Natural killer cell treated with Interleukin-12 subunit alpha and Interleukin-12 subunit beta and Interleukin-15 and Interleukin-18, amount 100 ng/mL, for 72 hours (primary cell): Measurements from ENCODE around the gene OR9A2. TPM values are rescaled to one million over a fixed set of nuclear protein-coding genes. Genes with fewer than 3 reads are reported as not detected.
"Not testable (repeated sequence)": the region's sequence is repeated elsewhere in the genome, so short reads cannot be mapped to it uniquely, and the experiment has no call there.

Experiments used
- ATAC-seq, 2 donors: fragments of 150-1000 bp; cut with Tn5 transposase in 1 of 2; sonication (Bioruptor Pico), chemical (Tn5 transposase) in 1 of 2; 2 replicates each; pipeline ENCODE4 v1.10.0; 2021
- DNase-seq: peaks from one replicate; pipeline ENCODE4 v3.0.0; 2022; ENCODE audit warnings: low spot score
- H3K27ac Mint-ChIP-seq, 2 donors: 1 replicate in 1 of 2; 2 replicates in 1 of 2; pipeline ENCODE4 v1.8.0; 2022; ENCODE audit warnings: mixed read lengths in 2 of 2, mild to moderate bottlenecking in 1 of 2, moderate library complexity in 1 of 2
- H3K27me3 Mint-ChIP-seq, 2 donors: 1 replicate in 1 of 2; 2 replicates in 1 of 2; pipeline ENCODE4 v1.8.0; 2022; ENCODE audit warnings: mixed read lengths in 2 of 2
- H3K36me3 Mint-ChIP-seq: one replicate; pipeline ENCODE4 v1.8.0; 2022; ENCODE audit warnings: mixed read lengths
- H3K4me1 Mint-ChIP-seq, 2 donors: 1 replicate in 1 of 2; 2 replicates in 1 of 2; pipeline ENCODE4 v1.8.0; 2022; ENCODE audit warnings: low read depth in 2 of 2, mixed read lengths in 2 of 2, mild to moderate bottlenecking in 1 of 2
- H3K4me3 Mint-ChIP-seq: one replicate; pipeline ENCODE4 v1.8.0; 2022; ENCODE audit warnings: mixed read lengths
- H3K9me3 Mint-ChIP-seq: 2 replicates; pipeline ENCODE4 v1.8.0; 2022; ENCODE audit warnings: mixed read lengths
- total RNA-seq, 2 donors: library from RNA; stranded (reverse); gene quantifications; one replicate each; pipeline ENCODE4 v1.2.3, GENCODE V29; 2022

The OR9A2 gene
- total RNA-seq, 2 donors from 2014 or later = not detected

DNA sequence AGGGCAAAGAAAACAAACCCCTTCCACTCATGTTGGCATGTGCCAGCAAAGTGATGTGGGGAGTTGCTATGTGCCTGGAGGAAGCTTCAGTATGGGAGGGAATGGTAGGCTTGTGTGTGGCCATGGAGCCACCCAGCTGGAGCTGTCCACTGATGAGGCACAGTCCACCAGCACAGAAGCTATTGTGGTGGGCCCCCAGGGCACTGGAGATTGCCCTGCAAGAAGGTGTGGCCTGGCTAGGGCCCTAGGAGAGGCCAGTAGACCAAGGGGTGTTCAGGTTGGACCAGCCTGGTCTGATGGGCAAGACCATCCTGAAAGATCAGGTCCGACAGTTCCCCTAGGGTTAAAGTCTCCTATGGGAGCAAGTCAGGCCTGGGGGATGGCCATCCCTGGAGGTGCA is 42.6 kb downstream of the OR9A2 start:
- peak in 1 of 2 donors; percentile 55 for ATAC-seq
- H3K27ac Mint-ChIP-seq = no peak overlapping the region
- peaks cover 41 to 42% of the 10 kb centered on the region in 2 donors for H3K27me3 Mint-ChIP-seq
- peaks cover 4% of the 10 kb centered on the region for H3K9me3 Mint-ChIP-seq
- H3K4me1 Mint-ChIP-seq = no peaks in the 10 kb centered on the region
- no peak for DNase-seq
- H3K4me3 Mint-ChIP-seq = no peak overlapping the region
- no peaks in the 10 kb centered on the region for H3K36me3 Mint-ChIP-seq

DNA sequence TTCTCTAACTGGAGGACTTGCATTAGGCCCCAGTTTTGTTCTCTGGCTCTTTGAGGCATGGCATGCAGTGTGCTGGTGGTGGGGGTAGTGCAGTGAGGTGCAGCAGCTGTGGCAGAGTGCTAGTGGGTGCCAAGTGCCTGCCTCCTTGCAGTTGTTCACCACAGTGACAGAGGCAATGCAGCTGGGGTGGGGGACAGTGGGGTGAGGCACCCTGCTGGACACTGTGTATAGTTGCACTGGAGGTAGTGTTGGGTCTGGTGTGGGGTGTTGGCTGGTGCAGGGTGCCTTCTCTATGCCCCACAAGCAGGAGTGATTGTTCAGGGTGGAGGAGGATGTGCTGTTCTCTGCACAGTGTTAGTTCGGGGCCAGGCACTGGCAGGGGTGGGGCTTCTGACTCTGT is 43.1 kb downstream of the OR9A2 start:
- Mint-ChIP-seq H3K36me3 (no peaks in the 10 kb centered on the region), H3K27ac (no peak overlapping the region), H3K27me3 (peaks cover 42 to 44% of the 10 kb centered on the region in 2 donors), H3K4me1 (no peaks in the 10 kb centered on the region), H3K4me3 (no peak overlapping the region), H3K9me3 (peaks cover 4% of the 10 kb centered on the region)
- DNase-seq (no peak), ATAC-seq (peak; percentile 27 to 59)

DNA sequence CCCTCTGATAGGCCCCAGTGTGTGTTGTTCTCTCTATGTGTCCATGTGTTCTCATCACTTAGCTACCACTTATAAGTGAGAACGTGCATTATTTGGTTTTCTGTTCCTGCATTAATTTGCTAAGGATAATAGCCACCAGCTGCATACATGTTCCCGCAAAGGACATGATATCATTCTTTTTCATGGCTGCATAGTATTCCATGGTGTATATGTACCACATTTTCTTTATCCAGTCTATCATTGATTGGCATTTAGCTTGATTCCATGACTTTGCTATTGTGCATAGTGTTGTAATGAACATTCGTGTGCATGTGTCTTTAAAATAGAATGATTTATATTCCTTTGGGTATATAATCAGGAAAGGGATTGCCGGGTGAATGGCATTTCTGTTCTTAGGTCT is 48.5 kb downstream of the OR9A2 start:
- not testable (repeated sequence) for H3K9me3 Mint-ChIP-seq, H3K27ac Mint-ChIP-seq, H3K4me3 Mint-ChIP-seq, H3K36me3 Mint-ChIP-seq, H3K4me1 Mint-ChIP-seq, ATAC-seq, DNase-seq
- H3K27me3 Mint-ChIP-seq = peaks cover 35 to 36% of the 10 kb centered on the region in 2 donors

Other genes starting within 250 kb of the OR9A2 start
- 1 to 10 TPM in 1 of 2 donors, under 1 TPM in 1; 0.64 to 1.8 TPM for gene EPHB6, start 172.1 kb downstream of the OR9A2 start, total RNA-seq
- not detected for gene TRPV6, start 141.4 kb downstream of the OR9A2 start, total RNA-seq
- not detected for gene TRPV5, start 93.4 kb downstream of the OR9A2 start, total RNA-seq
- gene LLCFC1, start 87.6 kb downstream of the OR9A2 start, total RNA-seq = not detected
- gene KEL, start 64.8 kb downstream of the OR9A2 start, total RNA-seq = not detected
- not detected for gene OR6V1, start 25.2 kb upstream of the OR9A2 start, total RNA-seq
- not detected for gene PIP, start 104.9 kb upstream of the OR9A2 start, total RNA-seq
- not detected for gene TAS2R39, start 156.3 kb upstream of the OR9A2 start, total RNA-seq
- gene TAS2R40, start 194.9 kb upstream of the OR9A2 start, total RNA-seq = not detected
- 100 to 1,000 TPM; 133 to 233 TPM for gene GSTK1, start 236.3 kb upstream of the OR9A2 start, total RNA-seq